ENCODE results near the gene NOP56. TPM values are rescaled to one million over a fixed set of nuclear protein-coding genes. Genes with fewer than 3 reads are reported as not detected.

Gene NOP56
- total RNA-seq, 6 experiments from 2014 or later, result 151 to 222 (median 165) TPM

- H3K9me3 Mint-ChIP-seq, result peaks cover 24% of the 10 kb centered on the region
- H3K27ac Mint-ChIP-seq, result no peak overlapping the region
- peaks cover 40% of the 10 kb centered on the region for H3K27me3 Mint-ChIP-seq (ENCODE audit: insufficient read depth)
- peaks cover 9% of the 10 kb centered on the region; the same call in 1 of the 2 replicates for H3K36me3 Mint-ChIP-seq (ENCODE audit: low read depth)
- no peak overlapping the region for H3K4me3 Mint-ChIP-seq
- no peak for DNase-seq
- TF ChIP-seq, protein P1, sequence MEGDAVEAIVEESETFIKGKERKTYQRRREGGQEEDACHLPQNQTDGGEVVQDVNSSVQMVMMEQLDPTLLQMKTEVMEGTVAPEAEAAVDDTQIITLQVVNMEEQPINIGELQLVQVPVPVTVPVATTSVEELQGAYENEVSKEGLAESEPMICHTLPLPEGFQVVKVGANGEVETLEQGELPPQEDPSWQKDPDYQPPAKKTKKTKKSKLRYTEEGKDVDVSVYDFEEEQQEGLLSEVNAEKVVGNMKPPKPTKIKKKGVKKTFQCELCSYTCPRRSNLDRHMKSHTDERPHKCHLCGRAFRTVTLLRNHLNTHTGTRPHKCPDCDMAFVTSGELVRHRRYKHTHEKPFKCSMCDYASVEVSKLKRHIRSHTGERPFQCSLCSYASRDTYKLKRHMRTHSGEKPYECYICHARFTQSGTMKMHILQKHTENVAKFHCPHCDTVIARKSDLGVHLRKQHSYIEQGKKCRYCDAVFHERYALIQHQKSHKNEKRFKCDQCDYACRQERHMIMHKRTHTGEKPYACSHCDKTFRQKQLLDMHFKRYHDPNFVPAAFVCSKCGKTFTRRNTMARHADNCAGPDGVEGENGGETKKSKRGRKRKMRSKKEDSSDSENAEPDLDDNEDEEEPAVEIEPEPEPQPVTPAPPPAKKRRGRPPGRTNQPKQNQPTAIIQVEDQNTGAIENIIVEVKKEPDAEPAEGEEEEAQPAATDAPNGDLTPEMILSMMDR (IDR thresholded peaks at IDR 0.05), result no peak
- H3K4me1 Mint-ChIP-seq (ENCODE audit: low read depth), result peaks cover 10% of the 10 kb centered on the region
These were observed 33.6 kb upstream of the NOP56 start for GRCh38 chr20:2618815-2619214.

GRCh38 chr20:2619337-2619736 lies 33.1 kb upstream of the NOP56 start:
- peaks cover 40% of the 10 kb centered on the region for H3K27me3 Mint-ChIP-seq (ENCODE audit: insufficient read depth)
- DNase-seq, result no peak
- H3K36me3 Mint-ChIP-seq (ENCODE audit: low read depth), result peaks cover 14% of the 10 kb centered on the region; the same call in 1 of the 2 replicates
- peaks cover 26% of the 10 kb centered on the region for H3K9me3 Mint-ChIP-seq
- H3K4me1 Mint-ChIP-seq (ENCODE audit: low read depth), result peaks cover 10% of the 10 kb centered on the region
- H3K4me3 Mint-ChIP-seq, result no peak overlapping the region
- TF ChIP-seq, protein P1 (IDR thresholded peaks at IDR 0.05), result no peak
- H3K27ac Mint-ChIP-seq, result no peak overlapping the region

DNA sequence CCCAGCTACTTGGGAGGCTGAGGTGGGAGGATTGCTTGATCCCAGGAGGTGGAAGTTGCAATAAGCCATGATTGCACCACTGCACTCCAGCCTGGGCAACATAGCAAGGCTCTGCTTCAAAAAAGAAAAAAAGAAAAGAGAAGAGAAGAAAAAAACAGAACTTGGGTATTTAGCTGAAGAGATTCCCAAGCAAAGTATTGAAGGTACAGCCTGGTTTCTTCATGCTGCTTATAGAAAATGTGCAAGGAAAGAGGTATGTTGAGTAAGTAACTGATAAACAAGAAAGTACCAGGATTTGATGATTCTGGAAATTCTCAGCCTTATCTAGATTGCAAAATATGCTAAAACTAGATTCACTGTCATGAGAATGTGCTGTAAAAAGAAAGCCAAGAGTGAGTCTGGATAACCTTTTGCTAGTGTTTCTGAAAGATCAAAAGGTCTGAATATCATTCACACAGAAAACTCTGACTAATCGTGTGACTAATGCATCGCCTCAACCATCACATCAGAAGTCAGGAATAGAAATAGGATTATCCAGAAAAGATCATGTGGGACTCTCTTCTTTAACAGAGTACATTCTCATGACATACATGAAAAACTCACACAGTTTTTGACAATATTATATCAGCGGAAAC lies 32.4 kb upstream of the NOP56 start:
- TF ChIP-seq, protein P1 (IDR thresholded peaks at IDR 0.05), result no peak
- H3K27ac Mint-ChIP-seq, result no peak overlapping the region
- peaks cover 10% of the 10 kb centered on the region for H3K4me1 Mint-ChIP-seq (ENCODE audit: low read depth)
- DNase-seq, result no peak
- H3K36me3 Mint-ChIP-seq (ENCODE audit: low read depth), result peaks cover 18% of the 10 kb centered on the region; the same call in 1 of the 2 replicates
- no peak overlapping the region for H3K4me3 Mint-ChIP-seq
- peaks cover 27% of the 10 kb centered on the region for H3K9me3 Mint-ChIP-seq
- H3K27me3 Mint-ChIP-seq (ENCODE audit: insufficient read depth), result peaks cover 42% of the 10 kb centered on the region

DNA sequence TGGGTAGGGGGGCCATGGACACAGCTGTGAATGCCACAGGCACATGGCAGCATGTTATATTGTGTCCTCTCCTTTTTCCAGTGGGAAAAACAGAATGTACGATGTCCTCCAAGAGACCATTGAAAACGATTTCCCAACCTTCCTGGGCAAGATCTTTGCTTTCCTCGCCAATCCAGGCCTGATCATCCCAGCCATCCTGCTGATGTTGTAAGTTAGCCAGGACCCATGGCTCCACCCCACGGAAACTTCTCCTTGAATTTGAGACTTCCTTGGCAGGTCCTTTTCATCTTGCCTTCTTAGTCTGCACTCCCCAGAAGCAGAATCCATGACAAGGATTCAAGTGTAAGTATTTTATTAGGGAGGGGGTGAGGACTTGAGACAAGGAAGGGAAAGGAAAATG lies 28.2 kb upstream of the NOP56 start:
- Mint-ChIP-seq H3K27ac (no peak overlapping the region), H3K4me1 (ENCODE audit: low read depth) (peaks cover 20% of the 10 kb centered on the region), H3K27me3 (ENCODE audit: insufficient read depth) (peaks cover 17% of the 10 kb centered on the region), H3K4me3 (no peak overlapping the region), H3K9me3 (peaks cover 54% of the 10 kb centered on the region), H3K36me3 (ENCODE audit: low read depth) (peaks cover 31% of the 10 kb centered on the region)
- DNase-seq, result no peak
- TF ChIP-seq, protein P1 (IDR thresholded peaks at IDR 0.05), result no peak

DNA sequence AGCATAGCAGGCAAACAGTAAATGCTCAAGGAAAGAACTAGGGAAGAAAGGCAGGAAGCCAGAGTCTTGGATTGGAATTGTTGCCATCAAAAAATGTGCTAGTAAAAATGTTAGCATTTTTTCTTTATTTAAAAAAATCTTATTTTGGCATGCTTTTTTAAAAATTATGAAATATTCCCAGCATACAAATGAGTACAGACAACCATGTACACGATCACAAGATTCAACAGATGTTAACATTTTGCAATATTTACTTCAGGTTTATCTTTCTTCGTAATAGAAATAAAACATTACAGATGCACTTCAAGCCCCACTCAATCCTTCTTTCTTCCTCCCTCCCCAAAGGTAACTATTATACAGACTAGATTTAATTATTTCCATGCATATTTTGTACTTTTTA lies 27.4 kb upstream of the NOP56 start:
- Mint-ChIP-seq H3K4me3 (no peak overlapping the region), H3K9me3 (peaks cover 45% of the 10 kb centered on the region), H3K27me3 (ENCODE audit: insufficient read depth) (peaks cover 20% of the 10 kb centered on the region), H3K36me3 (ENCODE audit: low read depth) (peaks cover 24% of the 10 kb centered on the region), H3K27ac (no peak overlapping the region), H3K4me1 (ENCODE audit: low read depth) (peaks cover 16% of the 10 kb centered on the region)
- TF ChIP-seq, protein P1 (IDR thresholded peaks at IDR 0.05), result no peak
- no peak for DNase-seq

Measured in HFFc6 (cell line).